ENCODE data around the gene ESR1. TPM values are rescaled to one million over a fixed set of nuclear protein-coding genes. Genes with fewer than 3 reads are reported as not detected.

ESR1 gene
- total RNA-seq, 1 donor from 2014 or later, result 0.05 TPM

- H3K27me3 ChIP-seq (ENCODE audit: insufficient read depth, low read length), result no peaks in the 10 kb centered on the region
- peak; percentile 21 for DNase-seq (ENCODE audit: low read depth)
- FAIRE-seq, result no peak
- H3K4me1 ChIP-seq (ENCODE audit: insufficient read depth, low read length), result no peaks in the 10 kb centered on the region
- no peaks in the 10 kb centered on the region for H3K79me2 ChIP-seq (ENCODE audit: insufficient read depth, low read length)
- H3K9me3 ChIP-seq (ENCODE audit: insufficient read depth, low read depth, low read length), result no peaks in the 10 kb centered on the region
- no peaks in the 10 kb centered on the region for H4K20me1 ChIP-seq (ENCODE audit: insufficient read depth, low read length)
- H3K9ac ChIP-seq (ENCODE audit: low read length), result no peak overlapping the region
- H3K27ac Mint-ChIP-seq (ENCODE audit: unreplicated experiment), result no peak overlapping the region
- no peak overlapping the region for H3K4me3 Mint-ChIP-seq (ENCODE audit: unreplicated experiment)
- peaks cover 2% of the 10 kb centered on the region for H3K4me1 Mint-ChIP-seq (ENCODE audit: low read depth, unreplicated experiment)
- no peaks in the 10 kb centered on the region for H3K36me3 Mint-ChIP-seq (ENCODE audit: low read depth, unreplicated experiment)
- no peak overlapping the region for H3K4me2 ChIP-seq (ENCODE audit: low read length)
- H3K27me3 Mint-ChIP-seq (ENCODE audit: low read depth, unreplicated experiment), result peaks cover 6% of the 10 kb centered on the region
- no peak overlapping the region for H3K27ac ChIP-seq (ENCODE audit: low read depth, low read length)
- no peaks in the 10 kb centered on the region for H3K36me3 ChIP-seq (ENCODE audit: insufficient read depth, low read length)
- no peak overlapping the region for H2AFZ ChIP-seq (ENCODE audit: low read depth, low read length)
- H3K4me3 ChIP-seq (ENCODE audit: insufficient read depth, low read depth, low read length), result no peak overlapping the region
- no peak for TF ChIP-seq CTCF (IDR thresholded peaks at IDR 0.05; ENCODE audit: insufficient read depth, low read depth, low read length)
- TF ChIP-seq EZH2 (IDR thresholded peaks at IDR 0.05; ENCODE audit: insufficient read depth, low read length), result no peak
- H3K9me3 Mint-ChIP-seq (ENCODE audit: unreplicated experiment), result peaks cover 3% of the 10 kb centered on the region
Measured at GRCh38 chr6:152110886-152111820, 303.7 kb downstream of the ESR1 start.

GRCh38 chr6:152112491-152113261 lies 305.2 kb downstream of the ESR1 start:
- FAIRE-seq (no peak), DNase-seq (ENCODE audit: low read depth) (no peak)
- no peak overlapping the region for H3K4me2 ChIP-seq (ENCODE audit: low read length)
- H3K36me3 ChIP-seq (ENCODE audit: insufficient read depth, low read length), result no peaks in the 10 kb centered on the region
- TF ChIP-seq CTCF (IDR thresholded peaks at IDR 0.05; ENCODE audit: insufficient read depth, low read depth, low read length) (no peak), EZH2 (IDR thresholded peaks at IDR 0.05; ENCODE audit: insufficient read depth, low read length) (no peak)
- H4K20me1 ChIP-seq (ENCODE audit: insufficient read depth, low read length), result no peaks in the 10 kb centered on the region
- no peak overlapping the region for H3K27ac ChIP-seq (ENCODE audit: low read depth, low read length)
- no peaks in the 10 kb centered on the region for H3K4me1 ChIP-seq (ENCODE audit: insufficient read depth, low read length)
- no peak overlapping the region for H3K27ac Mint-ChIP-seq (ENCODE audit: unreplicated experiment)
- H3K79me2 ChIP-seq (ENCODE audit: insufficient read depth, low read length), result no peaks in the 10 kb centered on the region
- H3K9me3 ChIP-seq (ENCODE audit: insufficient read depth, low read depth, low read length), result no peaks in the 10 kb centered on the region
- peaks cover 6% of the 10 kb centered on the region for H3K27me3 Mint-ChIP-seq (ENCODE audit: low read depth, unreplicated experiment)
- no peak overlapping the region for H3K9ac ChIP-seq (ENCODE audit: low read length)
- H3K27me3 ChIP-seq (ENCODE audit: insufficient read depth, low read length), result no peaks in the 10 kb centered on the region
- H3K36me3 Mint-ChIP-seq (ENCODE audit: low read depth, unreplicated experiment), result no peaks in the 10 kb centered on the region
- peaks cover 3% of the 10 kb centered on the region for H3K9me3 Mint-ChIP-seq (ENCODE audit: unreplicated experiment)
- no peak overlapping the region for H3K4me3 ChIP-seq (ENCODE audit: insufficient read depth, low read depth, low read length)
- H3K4me3 Mint-ChIP-seq (ENCODE audit: unreplicated experiment), result no peak overlapping the region
- H3K4me1 Mint-ChIP-seq (ENCODE audit: low read depth, unreplicated experiment), result peaks cover 1% of the 10 kb centered on the region
- no peak overlapping the region for H2AFZ ChIP-seq (ENCODE audit: low read depth, low read length)
